GM12801 (cell line): ENCODE data around the gene AGRN.

ENCODE experiments used
- CTCF ChIP-seq: IDR thresholded peaks from one replicate; pipeline ENCODE4 v1.5.1; 2011; ENCODE audit warnings: control low read depth; ENCODE audit not compliant: insufficient read length; ENCODE audit errors: extremely low read depth

Gene AGRN

GRCh38 chr1:1003618-1004419, 16.1 kb upstream of the AGRN start:
- no peak for TF ChIP-seq CTCF

- TF ChIP-seq CTCF, result no peak
These were observed 15.5 kb upstream of the AGRN start for GRCh38 chr1:1004420-1004779.

- TF ChIP-seq CTCF, result no peak
These were observed 14.9 kb upstream of the AGRN start for GRCh38 chr1:1004780-1005697.

GRCh38 chr1:1005774-1006304, 14.1 kb upstream of the AGRN start:
- TF ChIP-seq CTCF, result no peak

- TF ChIP-seq CTCF, result no peak
These were observed 13.4 kb upstream of the AGRN start for GRCh38 chr1:1006305-1007159.

- no peak for TF ChIP-seq CTCF
These were observed 8.4 kb upstream of the AGRN start for GRCh38 chr1:1011396-1011949.
